Neural progenitor cell (in vitro differentiated cells): ENCODE data around the gene DNMT1.

Source experiments
- EZH2 ChIP-seq: fragments of 200-600 bp; sonication (generic); IDR thresholded peaks from 2 replicates; pipeline ENCODE4 v1.6.1; 2017; ENCODE audit warnings: antibody characterized with exemption, mild to moderate bottlenecking, moderate library complexity
- TF ChIP-seq, protein P1 (sequence below): fragments of 200-600 bp; sonication (generic); IDR thresholded peaks from 2 replicates; pipeline ENCODE4 v1.5.1; 2017; ENCODE audit warnings: antibody characterized with exemption, mild to moderate bottlenecking

- TF ChIP-seq, protein P1, sequence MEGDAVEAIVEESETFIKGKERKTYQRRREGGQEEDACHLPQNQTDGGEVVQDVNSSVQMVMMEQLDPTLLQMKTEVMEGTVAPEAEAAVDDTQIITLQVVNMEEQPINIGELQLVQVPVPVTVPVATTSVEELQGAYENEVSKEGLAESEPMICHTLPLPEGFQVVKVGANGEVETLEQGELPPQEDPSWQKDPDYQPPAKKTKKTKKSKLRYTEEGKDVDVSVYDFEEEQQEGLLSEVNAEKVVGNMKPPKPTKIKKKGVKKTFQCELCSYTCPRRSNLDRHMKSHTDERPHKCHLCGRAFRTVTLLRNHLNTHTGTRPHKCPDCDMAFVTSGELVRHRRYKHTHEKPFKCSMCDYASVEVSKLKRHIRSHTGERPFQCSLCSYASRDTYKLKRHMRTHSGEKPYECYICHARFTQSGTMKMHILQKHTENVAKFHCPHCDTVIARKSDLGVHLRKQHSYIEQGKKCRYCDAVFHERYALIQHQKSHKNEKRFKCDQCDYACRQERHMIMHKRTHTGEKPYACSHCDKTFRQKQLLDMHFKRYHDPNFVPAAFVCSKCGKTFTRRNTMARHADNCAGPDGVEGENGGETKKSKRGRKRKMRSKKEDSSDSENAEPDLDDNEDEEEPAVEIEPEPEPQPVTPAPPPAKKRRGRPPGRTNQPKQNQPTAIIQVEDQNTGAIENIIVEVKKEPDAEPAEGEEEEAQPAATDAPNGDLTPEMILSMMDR: no peak
- no peak for TF ChIP-seq EZH2
Measured at GRCh38 chr19:10233946-10234345, 39.2 kb upstream of the DNMT1 start.
